Activated B cell treated with CpG ODN at 0.5 μM for 24 hours (primary cell): ENCODE measurements around the gene CCDC179. TPM values are rescaled to one million over a fixed set of nuclear protein-coding genes. Genes with fewer than 3 reads are reported as not detected.

ENCODE experiments used
- ATAC-seq: fragments of 200-7000 bp; cut with Tn5 transposase; one replicate; pipeline ENCODE4 v1.10.0; 2021; ENCODE audit warnings: low read depth, mild to moderate bottlenecking, moderate library complexity
- CTCF ChIA-PET: fragments of 350-600 bp; sonication (Branson Sonifier 250); formaldehyde crosslinking; loops from one replicate; lab custom pipeline; 2021; ENCODE audit warnings: antibody characterized with exemption; lab: Charles Lee
- POLR2A ChIA-PET: fragments of 350-600 bp; sonication (Branson Sonifier 250); formaldehyde crosslinking; loops from one replicate; lab custom pipeline; 2021; ENCODE audit warnings: antibody characterized with exemption; lab: Charles Lee
- DNase-seq: peaks from one replicate; pipeline ENCODE4 v3.0.0; 2022
- H3K27ac Mint-ChIP-seq: one replicate; pipeline ENCODE4 v1.8.0; 2020; ENCODE audit warnings: mixed read lengths
- H3K27me3 Mint-ChIP-seq: one replicate; pipeline ENCODE4 v1.8.0; 2021; ENCODE audit warnings: mixed read lengths
- H3K36me3 Mint-ChIP-seq: one replicate; pipeline ENCODE4 v1.8.0; 2021; ENCODE audit warnings: low read depth, mixed read lengths
- H3K4me1 Mint-ChIP-seq: one replicate; pipeline ENCODE4 v1.8.0; 2021; ENCODE audit warnings: mixed read lengths
- H3K4me3 Mint-ChIP-seq: one replicate; pipeline ENCODE4 v1.8.0; 2020; ENCODE audit warnings: mild to moderate bottlenecking, mixed read lengths
- H3K9me3 Mint-ChIP-seq: one replicate; pipeline ENCODE4 v1.8.0; 2020; ENCODE audit warnings: mixed read lengths
- CTCF ChIP-seq: fragments of 200-600 bp; IDR thresholded peaks from one replicate; pipeline ENCODE4 v1.8.0; 2022; ENCODE audit warnings: antibody characterized with exemption, mild to moderate bottlenecking
- intact Hi-C: fragments of 100-400 bp; cut with micrococcal nuclease; formaldehyde crosslinking; loops from one replicate; pipeline ENCODE4 v1.15.1; 2024
- total RNA-seq: library from RNA; stranded (reverse); gene quantifications from 2 replicates; pipeline ENCODE4 v1.2.3, GENCODE V29; 2022

CCDC179 gene
- total RNA-seq, 1 donor from 2014 or later = not detected

GRCh38 chr11:22890227-22890626 lies 30.0 kb upstream of the CCDC179 start:
- DNase-seq = no peak
- intact Hi-C loops = no loop called here
- CTCF ChIA-PET = no interaction called here
- no peaks in the 10 kb centered on the region for H3K36me3 Mint-ChIP-seq
- no peak overlapping the region for H3K4me3 Mint-ChIP-seq
- no peak for ATAC-seq
- H3K27me3 Mint-ChIP-seq = no peaks in the 10 kb centered on the region
- POLR2A ChIA-PET = no interaction called here
- no peak for TF ChIP-seq CTCF
- H3K4me1 Mint-ChIP-seq = no peaks in the 10 kb centered on the region
- peaks cover 5% of the 10 kb centered on the region for H3K9me3 Mint-ChIP-seq
- no peak overlapping the region for H3K27ac Mint-ChIP-seq

DNA sequence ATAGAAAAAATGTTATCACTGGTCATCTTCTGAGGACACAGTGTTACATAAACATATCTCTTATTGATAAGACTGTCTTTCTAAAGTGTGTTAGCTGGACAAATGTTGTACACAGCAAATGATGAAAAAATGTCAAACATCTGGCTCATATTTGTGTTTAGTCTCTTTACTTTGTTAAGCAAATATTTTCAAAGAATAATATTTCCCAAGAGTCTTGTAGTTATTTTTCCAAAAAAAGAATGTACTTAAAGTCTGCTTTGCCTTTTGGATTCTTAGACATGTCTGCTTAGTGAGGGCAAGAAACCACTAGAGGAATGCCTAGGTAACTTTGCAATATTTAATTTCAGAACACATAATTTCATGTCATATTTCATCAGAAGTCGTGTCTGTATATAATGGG lies 23.9 kb upstream of the CCDC179 start:
- Mint-ChIP-seq H3K27ac (no peak overlapping the region), H3K36me3 (no peaks in the 10 kb centered on the region), H3K4me1 (no peaks in the 10 kb centered on the region), H3K4me3 (no peak overlapping the region), H3K9me3 (no peaks in the 10 kb centered on the region), H3K27me3 (peaks cover 4% of the 10 kb centered on the region)
- ChIA-PET POLR2A (no interaction called here), CTCF (interaction anchor here (1.0 to 2.4 kb wide), 2 partner anchors 9 to 54 kb away, joined by 3 to 11 read pairs; no protein-coding TSS in a partner anchor)
- DNase-seq (no peak), ATAC-seq (no peak)
- intact Hi-C loops = no loop called here
- no peak for TF ChIP-seq CTCF

GRCh38 chr11:22879630-22880029 lies 19.4 kb upstream of the CCDC179 start:
- Mint-ChIP-seq H3K27ac (no peak overlapping the region), H3K27me3 (peaks cover 4% of the 10 kb centered on the region), H3K36me3 (no peaks in the 10 kb centered on the region), H3K9me3 (no peaks in the 10 kb centered on the region), H3K4me1 (no peaks in the 10 kb centered on the region), H3K4me3 (no peak overlapping the region)
- ChIA-PET CTCF (interaction anchor here (1.0 kb wide), 1 partner anchor 28 kb away, joined by 3 read pairs; no protein-coding TSS in a partner anchor), POLR2A (no interaction called here)
- ATAC-seq (no peak), DNase-seq (no peak)
- TF ChIP-seq CTCF = no peak
- intact Hi-C loops = loop anchor here (5.0 kb wide), 1 partner anchor 663 kb away; no protein-coding TSS in a partner anchor

- Mint-ChIP-seq H3K27me3 (peaks cover 4% of the 10 kb centered on the region), H3K9me3 (no peaks in the 10 kb centered on the region), H3K27ac (no peak overlapping the region), H3K4me1 (no peaks in the 10 kb centered on the region), H3K36me3 (no peaks in the 10 kb centered on the region), H3K4me3 (no peak overlapping the region)
- TF ChIP-seq CTCF = no peak
- ChIA-PET CTCF (no interaction called here), POLR2A (no interaction called here)
- intact Hi-C loops = loop anchor here (5.0 kb wide), 1 partner anchor 664 kb away; no protein-coding TSS in a partner anchor
- no peak for DNase-seq
- no peak for ATAC-seq
Observed at GRCh38 chr11:22878604-22879003, 18.3 kb upstream of the CCDC179 start.

DNA sequence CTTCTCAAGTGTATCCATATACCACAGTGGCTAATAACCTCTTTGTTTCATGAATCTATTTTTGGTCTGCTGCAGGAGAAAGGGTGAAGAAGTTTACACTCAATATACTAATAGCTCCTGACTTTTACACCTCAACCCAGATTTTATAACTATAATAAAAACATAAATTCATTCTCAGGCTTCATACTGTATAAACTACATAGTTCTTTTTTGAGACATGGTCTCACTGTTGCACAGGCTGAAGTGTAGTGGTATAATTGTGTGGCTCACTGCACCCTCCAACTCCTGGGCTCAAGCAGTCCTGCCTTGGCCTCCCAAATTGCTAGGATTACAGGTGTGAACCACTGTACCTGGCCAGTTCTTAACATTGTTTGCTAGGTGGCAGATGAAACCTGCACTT lies 17.8 kb upstream of the CCDC179 start:
- H3K27ac Mint-ChIP-seq = no peak overlapping the region
- no peaks in the 10 kb centered on the region for H3K9me3 Mint-ChIP-seq
- no peaks in the 10 kb centered on the region for H3K4me1 Mint-ChIP-seq
- ChIA-PET POLR2A (no interaction called here), CTCF (no interaction called here)
- ATAC-seq = no peak
- no peak overlapping the region for H3K4me3 Mint-ChIP-seq
- TF ChIP-seq CTCF = no peak
- peaks cover 4% of the 10 kb centered on the region for H3K27me3 Mint-ChIP-seq
- no peaks in the 10 kb centered on the region for H3K36me3 Mint-ChIP-seq
- intact Hi-C loops = loop anchor here (5.0 kb wide), 1 partner anchor 664 kb away; no protein-coding TSS in a partner anchor
- DNase-seq = no peak
